Measurements from ENCODE around the gene SCUBE1.

SCUBE1 gene

GRCh38 chr22:43351966-43352345 is 8.8 kb upstream of the SCUBE1 start:
- no peaks in the 10 kb centered on the region for H3K36me3 ChIP-seq (ENCODE audit: control insufficient read depth, insufficient read depth, low read length)
- TF ChIP-seq CTCF (IDR thresholded peaks at IDR 0.05) = no peak
- H3K27ac ChIP-seq = peak overlapping the region; percentile 86
- peak overlapping the region; percentile 50 for H2AFZ ChIP-seq
- H3K9me3 ChIP-seq (ENCODE audit: control insufficient read depth, low read length) = no peaks in the 10 kb centered on the region
- peaks cover 5% of the 10 kb centered on the region for H3K4me1 ChIP-seq
- no peaks in the 10 kb centered on the region for H3K27me3 ChIP-seq (ENCODE audit: control insufficient read depth, insufficient read depth, low read length)
- peak overlapping the region; percentile 61 for H3K4me2 ChIP-seq (ENCODE audit: low read length)
- H3K4me3 ChIP-seq (ENCODE audit: low read depth, low read length) = no peak overlapping the region
- no peak overlapping the region for H3K9ac ChIP-seq
- H3K79me2 ChIP-seq = no peaks in the 10 kb centered on the region

GRCh38 chr22:43349636-43350035 is 6.5 kb upstream of the SCUBE1 start:
- no peak overlapping the region for H3K4me3 ChIP-seq (ENCODE audit: low read depth, low read length)
- no peak overlapping the region for H3K4me2 ChIP-seq (ENCODE audit: low read length)
- no peak for TF ChIP-seq CTCF (IDR thresholded peaks at IDR 0.05)
- no peak overlapping the region for H2AFZ ChIP-seq
- H3K27me3 ChIP-seq (ENCODE audit: control insufficient read depth, insufficient read depth, low read length) = no peaks in the 10 kb centered on the region
- H3K9me3 ChIP-seq (ENCODE audit: control insufficient read depth, low read length) = no peaks in the 10 kb centered on the region
- no peaks in the 10 kb centered on the region for H3K36me3 ChIP-seq (ENCODE audit: control insufficient read depth, insufficient read depth, low read length)
- H3K27ac ChIP-seq = no peak overlapping the region
- H3K4me1 ChIP-seq = peaks cover 5% of the 10 kb centered on the region
- H3K79me2 ChIP-seq = no peaks in the 10 kb centered on the region
- no peak overlapping the region for H3K9ac ChIP-seq

DNA sequence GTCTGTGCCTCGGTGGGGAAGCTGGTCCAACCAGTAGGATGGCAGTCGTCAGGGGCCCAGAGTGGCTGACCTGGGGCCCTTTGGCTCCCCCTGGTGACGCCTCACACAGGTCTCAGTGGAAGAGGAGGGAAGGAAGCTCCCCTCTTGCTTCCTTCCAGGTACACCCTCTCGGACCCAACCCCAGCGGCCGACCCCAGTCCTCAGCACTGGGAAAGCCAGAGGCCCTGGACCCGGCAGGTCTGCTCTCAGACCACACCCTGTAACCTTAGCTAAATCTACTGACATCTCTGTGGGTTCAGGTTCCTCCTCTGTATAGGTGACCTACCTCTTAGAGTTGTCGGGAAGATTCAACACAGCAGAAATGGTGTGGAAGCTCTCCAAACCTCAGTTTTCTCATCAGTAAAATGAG is 3.4 kb upstream of the SCUBE1 start:
- TF ChIP-seq CTCF (IDR thresholded peaks at IDR 0.05) = peak; percentile 53
- H3K4me2 ChIP-seq (ENCODE audit: low read length) = no peak overlapping the region
- no peak overlapping the region for H3K9ac ChIP-seq
- H3K27me3 ChIP-seq (ENCODE audit: control insufficient read depth, insufficient read depth, low read length) = no peaks in the 10 kb centered on the region
- no peak overlapping the region for H3K4me3 ChIP-seq (ENCODE audit: low read depth, low read length)
- H3K9me3 ChIP-seq (ENCODE audit: control insufficient read depth, low read length) = no peaks in the 10 kb centered on the region
- peak overlapping the region; percentile 13 for H2AFZ ChIP-seq
- H3K27ac ChIP-seq = no peak overlapping the region
- no peaks in the 10 kb centered on the region for H3K36me3 ChIP-seq (ENCODE audit: control insufficient read depth, insufficient read depth, low read length)
- H3K4me1 ChIP-seq = no peaks in the 10 kb centered on the region
- H3K79me2 ChIP-seq = no peaks in the 10 kb centered on the region

GRCh38 chr22:43345761-43346301 is 2.7 kb upstream of the SCUBE1 start:
- Histone ChIP-seq H2AFZ (peak overlapping the region; percentile 13), H3K4me1 (no peaks in the 10 kb centered on the region), H3K9me3 (ENCODE audit: control insufficient read depth, low read length) (no peaks in the 10 kb centered on the region), H3K4me3 (ENCODE audit: low read depth, low read length) (no peak overlapping the region), H3K4me2 (ENCODE audit: low read length) (no peak overlapping the region), H3K36me3 (ENCODE audit: control insufficient read depth, insufficient read depth, low read length) (no peaks in the 10 kb centered on the region), H3K27ac (no peak overlapping the region), H3K27me3 (ENCODE audit: control insufficient read depth, insufficient read depth, low read length) (no peaks in the 10 kb centered on the region), H3K79me2 (no peaks in the 10 kb centered on the region), H3K9ac (no peak overlapping the region)
- no peak for TF ChIP-seq CTCF (IDR thresholded peaks at IDR 0.05)

DNA sequence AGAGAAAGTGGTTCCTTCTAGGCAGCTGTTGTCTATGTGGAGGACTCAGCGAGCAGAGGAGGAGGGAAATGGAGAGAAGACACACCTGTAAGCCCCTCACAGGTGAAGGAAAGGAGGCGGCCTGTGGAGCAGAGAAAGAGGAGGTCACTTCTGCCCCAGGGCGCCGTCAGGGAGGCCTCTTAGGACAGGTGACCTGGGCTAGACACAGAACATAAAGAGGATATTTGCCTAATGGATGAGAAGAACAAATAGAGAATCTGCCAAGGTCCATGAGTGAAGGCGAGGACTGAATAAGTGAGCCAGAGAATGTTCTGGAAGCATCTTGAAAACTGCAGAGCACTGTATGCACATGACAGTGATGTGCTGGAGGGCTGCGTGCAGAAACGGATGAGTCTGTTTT is 2.2 kb upstream of the SCUBE1 start:
- H2AFZ ChIP-seq = no peak overlapping the region
- no peak overlapping the region for H3K4me2 ChIP-seq (ENCODE audit: low read length)
- TF ChIP-seq CTCF (IDR thresholded peaks at IDR 0.05) = no peak
- no peaks in the 10 kb centered on the region for H3K79me2 ChIP-seq
- no peaks in the 10 kb centered on the region for H3K4me1 ChIP-seq
- H3K9ac ChIP-seq = no peak overlapping the region
- H3K36me3 ChIP-seq (ENCODE audit: control insufficient read depth, insufficient read depth, low read length) = no peaks in the 10 kb centered on the region
- no peak overlapping the region for H3K27ac ChIP-seq
- no peaks in the 10 kb centered on the region for H3K27me3 ChIP-seq (ENCODE audit: control insufficient read depth, insufficient read depth, low read length)
- no peak overlapping the region for H3K4me3 ChIP-seq (ENCODE audit: low read depth, low read length)
- H3K9me3 ChIP-seq (ENCODE audit: control insufficient read depth, low read length) = no peaks in the 10 kb centered on the region
